H9 (cell line): ENCODE data around the gene ZNF765. TPM values are rescaled to one million over a fixed set of nuclear protein-coding genes. Genes with fewer than 3 reads are reported as not detected.
"Not testable (repeated sequence)": the region's sequence is repeated elsewhere in the genome, so short reads cannot be mapped to it uniquely, and the experiment has no call there.

Source experiments
- DNase-seq: peaks from one replicate; pipeline ENCODE4 v3.0.0-alpha.2; 2017
- H2AFZ ChIP-seq: one replicate; pipeline ENCODE4 v1.6.1; 2013; ENCODE audit warnings: mild to moderate bottlenecking, low read length, control low read depth, moderate library complexity
- H2AK5ac ChIP-seq: 2 replicates; pipeline ENCODE4 v1.6.1; 2013; ENCODE audit warnings: low read length, control low read depth, mixed read lengths; ENCODE audit not compliant: insufficient read length
- H2BK120ac ChIP-seq: one replicate; pipeline ENCODE4 v1.6.1; 2013; ENCODE audit warnings: low read depth, mild to moderate bottlenecking, low read length, control low read depth, inconsistent platforms; ENCODE audit not compliant: poor library complexity, severe bottlenecking
- H2BK12ac ChIP-seq: 2 replicates; pipeline ENCODE4 v1.6.1; 2013; ENCODE audit warnings: low read length, control low read depth, mixed read lengths, low read depth; ENCODE audit not compliant: insufficient read length
- H2BK15ac ChIP-seq: 2 replicates; pipeline ENCODE4 v1.6.1; 2013; ENCODE audit warnings: low read depth, low read length, control low read depth
- H2BK20ac ChIP-seq: one replicate; pipeline ENCODE4 v1.6.1; 2013; ENCODE audit warnings: low read depth, mild to moderate bottlenecking, low read length, control low read depth, inconsistent platforms; ENCODE audit not compliant: poor library complexity, severe bottlenecking
- H2BK5ac ChIP-seq: 2 replicates; pipeline ENCODE4 v1.6.1; 2013; ENCODE audit warnings: low read length, control low read depth, mixed read lengths; ENCODE audit not compliant: insufficient read length
- H3K14ac ChIP-seq: 2 replicates; pipeline ENCODE4 v1.6.1; 2013; ENCODE audit warnings: low read length, control low read depth; ENCODE audit not compliant: insufficient read depth
- H3K18ac ChIP-seq: 2 replicates; pipeline ENCODE4 v1.6.1; 2013; ENCODE audit warnings: low read depth, mild to moderate bottlenecking, mixed read lengths, low read length, control low read depth; ENCODE audit not compliant: insufficient read length
- H3K23ac ChIP-seq: 2 replicates; pipeline ENCODE4 v1.6.1; 2013; ENCODE audit warnings: low read length, control low read depth, mixed read lengths, low read depth; ENCODE audit not compliant: insufficient read length
- H3K23me2 ChIP-seq: 2 replicates; pipeline ENCODE4 v1.6.1; 2013; ENCODE audit warnings: low read depth, mild to moderate bottlenecking, mixed read lengths, low read length, control low read depth; ENCODE audit not compliant: insufficient read length, poor library complexity, severe bottlenecking
- H3K27ac ChIP-seq: 2 replicates; pipeline ENCODE4 v1.5.1; 2013; ENCODE audit warnings: low read length, control low read depth, mixed read lengths, low read depth; ENCODE audit not compliant: insufficient read length
- H3K27me3 ChIP-seq: 2 replicates; pipeline ENCODE4 v1.6.1; 2013; ENCODE audit warnings: low read length, control low read depth, inconsistent platforms; ENCODE audit not compliant: insufficient read depth
- H3K4ac ChIP-seq: 2 replicates; pipeline ENCODE4 v1.6.1; 2013; ENCODE audit warnings: low read depth, mild to moderate bottlenecking, control low read depth, inconsistent platforms, low read length, moderate library complexity
- H3K4me1 ChIP-seq: 2 replicates; pipeline ENCODE4 v1.6.1; 2013; ENCODE audit warnings: low read length, control low read depth, inconsistent platforms; ENCODE audit not compliant: insufficient read depth
- H3K4me2 ChIP-seq: 2 replicates; pipeline ENCODE4 v1.6.1; 2013; ENCODE audit warnings: low read length, control low read depth, mixed read lengths; ENCODE audit not compliant: insufficient read length, insufficient read depth
- H3K56ac ChIP-seq: 2 replicates; pipeline ENCODE4 v1.6.1; 2013; ENCODE audit warnings: low read depth, mild to moderate bottlenecking, mixed read lengths, low read length, control low read depth; ENCODE audit not compliant: insufficient read length
- H3K79me1 ChIP-seq: 2 replicates; pipeline ENCODE4 v1.6.1; 2013; ENCODE audit warnings: low read depth, mild to moderate bottlenecking, moderate library complexity, low read length, control low read depth, inconsistent platforms; ENCODE audit not compliant: insufficient read depth, poor library complexity, severe bottlenecking
- H3K79me2 ChIP-seq: 2 replicates; pipeline ENCODE4 v1.6.1; 2013; ENCODE audit warnings: low read length, control low read depth, inconsistent platforms; ENCODE audit not compliant: insufficient read depth
- H3K9ac ChIP-seq: 2 replicates; pipeline ENCODE4 v1.6.1; 2013; ENCODE audit warnings: low read length, control low read depth, mixed read lengths; ENCODE audit not compliant: insufficient read length; ENCODE audit errors: extremely low read depth
- H3K9me3 ChIP-seq: one replicate; pipeline ENCODE4 v1.6.1; 2013; ENCODE audit warnings: low read depth, low read length, inconsistent platforms; ENCODE audit not compliant: control insufficient read depth
- H3T11ph ChIP-seq: one replicate; pipeline ENCODE4 v1.6.1; 2013; ENCODE audit warnings: mild to moderate bottlenecking, low read length, control low read depth, inconsistent platforms
- H4K20me1 ChIP-seq: one replicate; pipeline ENCODE4 v1.6.1; 2013; ENCODE audit not compliant: control insufficient read depth, insufficient read length, insufficient read depth
- H4K5ac ChIP-seq: 2 replicates; pipeline ENCODE4 v1.6.1; 2013; ENCODE audit warnings: low read depth, mild to moderate bottlenecking, mixed read lengths, low read length, control low read depth; ENCODE audit not compliant: insufficient read length
- H4K8ac ChIP-seq: replicated peaks from 2 replicates; pipeline ENCODE4 v1.6.1; 2013; ENCODE audit warnings: low read length, control low read depth, mixed read lengths, low read depth; ENCODE audit not compliant: insufficient read length
- H4K91ac ChIP-seq: 2 replicates; pipeline ENCODE4 v1.6.1; 2013; ENCODE audit warnings: low read depth, mild to moderate bottlenecking, moderate library complexity, mixed read lengths, low read length, control low read depth; ENCODE audit not compliant: insufficient read length
- H3K27ac Mint-ChIP-seq, 3 experiments: 2 replicates in 2 of 3; 3 replicates in 1 of 3; pipeline ENCODE4 v1.8.0; 2020 to 2021; ENCODE audit warnings: mixed read lengths in 3 of 3, mild to moderate bottlenecking in 1 of 3, moderate library complexity in 1 of 3
- H3K27me3 Mint-ChIP-seq: 2 replicates; pipeline ENCODE4 v1.8.0; 2021; ENCODE audit warnings: low read depth, mild to moderate bottlenecking, moderate library complexity, mixed read lengths
- H3K36me3 Mint-ChIP-seq, 3 experiments: 2 replicates in 2 of 3; 3 replicates in 1 of 3; pipeline ENCODE4 v1.8.0; 2020 to 2021; ENCODE audit warnings: low read depth in 3 of 3, mixed read lengths in 3 of 3; ENCODE audit not compliant: insufficient read depth in 1 of 3
- H3K4me1 Mint-ChIP-seq, 2 experiments: 2 replicates each; pipeline ENCODE4 v1.8.0; 2020; ENCODE audit warnings: mixed read lengths in 2 of 2
- H3K4me3 Mint-ChIP-seq, 2 experiments: 2 replicates in 1 of 2; 3 replicates in 1 of 2; pipeline ENCODE4 v1.8.0; 2020 to 2021; ENCODE audit warnings: mild to moderate bottlenecking in 2 of 2, mixed read lengths in 2 of 2, moderate library complexity in 1 of 2
- H3K9me3 Mint-ChIP-seq, 2 experiments: 2 replicates in 1 of 2; 3 replicates in 1 of 2; pipeline ENCODE4 v1.8.0; 2020; ENCODE audit warnings: mild to moderate bottlenecking in 2 of 2, mixed read lengths in 2 of 2, moderate library complexity in 1 of 2
- WGBS: extraction: QIAGEN DNeasy Blood & Tissue Kit; methylation state at CpG from one replicate; pipeline ENCODE4 v1.1.7; 2013; ENCODE audit warnings: missing lambda C conversion rate, low lambda C conversion rate, mixed read lengths; ENCODE audit not compliant: insufficient read length; ENCODE audit errors: extremely low coverage; 5-methylcytosine and 5-hydroxymethylcytosine counted together
- total RNA-seq: library from RNA; stranded (reverse); gene quantifications from 2 replicates; pipeline ENCODE4 v1.2.1, GENCODE V29; 2021
- TF ChIP-seq, protein P1 (sequence below): fragments of 200-600 bp; sonication (generic); conservative IDR thresholded peaks from 3 replicates; pipeline ENCODE4 v1.8.0; 2021; ENCODE audit warnings: antibody characterized with exemption, mild to moderate bottlenecking

Gene ZNF765
- total RNA-seq, 1 experiment from 2014 or later: 20.4 TPM

DNA sequence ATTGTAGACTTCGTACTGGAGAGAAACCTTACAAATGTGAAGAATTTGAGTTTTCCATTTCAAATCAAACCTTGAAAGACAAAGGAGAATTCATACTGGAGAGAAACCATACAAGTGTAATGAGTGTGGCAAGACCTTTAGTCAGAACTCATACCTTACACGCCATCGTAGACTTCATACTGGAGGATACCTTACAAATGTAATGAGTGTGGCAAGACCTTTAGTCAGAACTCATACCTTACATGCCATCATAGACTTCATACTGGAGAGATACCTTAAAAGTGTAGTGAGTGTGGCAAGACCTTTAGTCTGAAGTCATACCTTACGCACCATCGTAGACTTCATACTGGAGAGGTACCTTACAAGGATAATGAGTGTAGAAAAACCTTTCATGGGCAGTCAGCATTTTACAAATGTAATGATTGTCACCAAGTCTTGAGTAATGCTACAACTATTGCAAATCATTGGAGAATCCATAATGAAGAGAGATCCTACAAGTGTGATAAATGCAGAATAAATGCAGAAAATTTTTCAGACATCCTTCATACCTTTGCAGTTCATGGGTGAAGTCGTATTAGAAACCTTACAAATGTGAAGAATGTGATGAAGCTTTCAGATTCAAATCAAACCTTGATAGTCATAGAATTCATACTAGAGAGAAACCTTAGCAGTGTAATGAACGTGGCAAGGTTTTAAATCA is 14.7 kb downstream of the ZNF765 start:
- H2BK15ac ChIP-seq: no peak overlapping the region
- Mint-ChIP-seq H3K36me3 (peaks cover 76 to 85% (median 80%) of the 10 kb centered on the region in 3 experiments), H3K4me3 (no peak overlapping the region), H3K9me3 (peaks cover 62 to 71% of the 10 kb centered on the region in 2 experiments), H3K27me3 (no peaks in the 10 kb centered on the region), H3K27ac (no peak overlapping the region), H3K4me1 (no peaks in the 10 kb centered on the region)
- H3K4me1 ChIP-seq: no peaks in the 10 kb centered on the region
- no peak overlapping the region for H4K91ac ChIP-seq
- no peaks in the 10 kb centered on the region for H3K79me1 ChIP-seq
- H3K4ac ChIP-seq: no peak overlapping the region
- H3K23ac ChIP-seq: no peak overlapping the region
- no peak for DNase-seq
- no peak overlapping the region for H2AK5ac ChIP-seq
- H3K27ac ChIP-seq: no peak overlapping the region
- H3K27me3 ChIP-seq: no peaks in the 10 kb centered on the region
- no peak overlapping the region for H4K8ac ChIP-seq
- no peak overlapping the region for H2BK5ac ChIP-seq
- no CpG with 5 or more reads among the region's 7 CpGs for WGBS
- TF ChIP-seq, protein P1, sequence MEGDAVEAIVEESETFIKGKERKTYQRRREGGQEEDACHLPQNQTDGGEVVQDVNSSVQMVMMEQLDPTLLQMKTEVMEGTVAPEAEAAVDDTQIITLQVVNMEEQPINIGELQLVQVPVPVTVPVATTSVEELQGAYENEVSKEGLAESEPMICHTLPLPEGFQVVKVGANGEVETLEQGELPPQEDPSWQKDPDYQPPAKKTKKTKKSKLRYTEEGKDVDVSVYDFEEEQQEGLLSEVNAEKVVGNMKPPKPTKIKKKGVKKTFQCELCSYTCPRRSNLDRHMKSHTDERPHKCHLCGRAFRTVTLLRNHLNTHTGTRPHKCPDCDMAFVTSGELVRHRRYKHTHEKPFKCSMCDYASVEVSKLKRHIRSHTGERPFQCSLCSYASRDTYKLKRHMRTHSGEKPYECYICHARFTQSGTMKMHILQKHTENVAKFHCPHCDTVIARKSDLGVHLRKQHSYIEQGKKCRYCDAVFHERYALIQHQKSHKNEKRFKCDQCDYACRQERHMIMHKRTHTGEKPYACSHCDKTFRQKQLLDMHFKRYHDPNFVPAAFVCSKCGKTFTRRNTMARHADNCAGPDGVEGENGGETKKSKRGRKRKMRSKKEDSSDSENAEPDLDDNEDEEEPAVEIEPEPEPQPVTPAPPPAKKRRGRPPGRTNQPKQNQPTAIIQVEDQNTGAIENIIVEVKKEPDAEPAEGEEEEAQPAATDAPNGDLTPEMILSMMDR: no peak
- no peaks in the 10 kb centered on the region for H3K23me2 ChIP-seq
- no peak overlapping the region for H4K5ac ChIP-seq
- no peak overlapping the region for H3K56ac ChIP-seq
- H3K4me2 ChIP-seq: no peak overlapping the region
- no peaks in the 10 kb centered on the region for H4K20me1 ChIP-seq
- H2BK20ac ChIP-seq: no peak overlapping the region
- H3T11ph ChIP-seq: no peak overlapping the region
- H3K18ac ChIP-seq: no peak overlapping the region
- no peak overlapping the region for H2BK120ac ChIP-seq
- no peak overlapping the region for H2BK12ac ChIP-seq
- H2AFZ ChIP-seq: no peak overlapping the region
- H3K9ac ChIP-seq: no peak overlapping the region
- H3K79me2 ChIP-seq: no peaks in the 10 kb centered on the region
- H3K9me3 ChIP-seq: peaks cover 37% of the 10 kb centered on the region
- H3K14ac ChIP-seq: no peak overlapping the region

DNA sequence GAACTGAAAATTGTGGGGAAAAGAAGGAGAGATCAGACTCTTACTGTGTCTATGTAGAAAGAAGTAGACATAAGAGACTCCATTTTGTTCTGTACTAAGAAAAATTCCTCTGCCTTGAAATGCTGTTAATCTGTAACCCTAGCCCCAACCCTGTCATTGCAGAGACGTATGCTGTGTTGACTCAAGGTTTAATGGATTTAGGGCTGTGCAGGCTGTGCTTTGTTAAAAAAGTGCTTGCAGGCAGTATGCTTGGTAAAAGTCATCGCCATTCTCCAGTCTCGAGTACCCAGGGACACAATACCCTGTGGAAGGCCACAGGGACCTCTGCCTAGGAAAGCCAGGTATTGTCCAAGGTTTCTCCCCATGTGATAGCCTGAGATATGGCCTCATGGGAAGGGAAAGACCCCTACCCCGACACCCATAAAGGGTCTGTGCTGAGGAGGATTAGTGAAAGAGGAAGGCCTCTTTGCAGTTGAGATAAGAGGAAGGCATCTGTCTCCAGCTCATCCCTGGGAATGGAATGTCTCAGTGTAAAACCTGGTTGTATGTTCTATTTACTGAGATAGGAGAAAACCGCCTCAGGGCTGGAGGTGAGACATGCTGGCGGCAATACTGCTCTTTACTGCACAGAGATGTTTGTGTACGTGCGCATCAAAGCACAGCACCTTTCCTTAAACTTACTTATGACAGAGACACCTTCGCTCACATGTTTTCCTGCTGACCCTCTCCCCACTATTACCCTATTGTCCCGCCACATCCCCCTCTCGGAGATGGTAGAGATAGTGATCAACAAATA is 25.8 kb downstream of the ZNF765 start:
- H2AFZ ChIP-seq, H3K9ac ChIP-seq, H3K56ac ChIP-seq, H2BK12ac ChIP-seq, H3T11ph ChIP-seq, H3K4me3 Mint-ChIP-seq, H3K4me2 ChIP-seq, H3K9me3 ChIP-seq, H3K23ac ChIP-seq, H4K20me1 ChIP-seq, H3K18ac ChIP-seq, H3K79me1 ChIP-seq, H3K4me1 ChIP-seq, H2BK120ac ChIP-seq, H3K23me2 ChIP-seq, H2BK20ac ChIP-seq, H4K91ac ChIP-seq, H3K9me3 Mint-ChIP-seq, DNase-seq, H3K27me3 Mint-ChIP-seq, H2BK5ac ChIP-seq, H3K27me3 ChIP-seq, H2AK5ac ChIP-seq, H3K79me2 ChIP-seq, H3K4ac ChIP-seq, H3K14ac ChIP-seq, H2BK15ac ChIP-seq, H4K8ac ChIP-seq, H3K27ac ChIP-seq, H3K36me3 Mint-ChIP-seq, H3K27ac Mint-ChIP-seq, H4K5ac ChIP-seq: not testable (repeated sequence)
- no CpG with 5 or more reads among the region's 11 CpGs for WGBS
- H3K4me1 Mint-ChIP-seq: peaks cover 14 to 23% of the 10 kb centered on the region in 2 experiments
